Body of pancreas (tissue), 4 donors: Measurements from ENCODE around the gene SDR39U1. TPM values are rescaled to one million over a fixed set of nuclear protein-coding genes. Genes with fewer than 3 reads are reported as not detected.
A peak's percentile ranks its signal among the peaks of the same experiment; 100 is the strongest.

Experiments
- ATAC-seq: fragments of 150-250 bp; one replicate; pipeline ENCODE4 v1.9.1; 2016
- DNase-seq, 4 donors: peaks; one replicate each; pipeline ENCODE4 v3.0.0-alpha.2; 2019
- H3K27ac ChIP-seq, 4 donors: fragments of 200-600 bp; sonication (generic); 1 replicate in 3 of 4; 2 replicates in 1 of 4; pipeline versions ENCODE4 v1.5.1 to v1.6.1; 2016 to 2019; ENCODE audit warnings: mild to moderate bottlenecking in 1 of 4, mixed read lengths in 1 of 4, moderate library complexity in 1 of 4
- H3K27me3 ChIP-seq, 2 donors: fragments of 200-600 bp; sonication (generic); one replicate each; pipeline ENCODE4 v1.6.0; 2016; ENCODE audit warnings: mild to moderate bottlenecking in 1 of 2
- H3K36me3 ChIP-seq, 2 donors: fragments of 200-600 bp; sonication (generic); replicated peaks in 1 of 2; 2 replicates each; pipeline ENCODE4 v1.5.1; 2016; ENCODE audit warnings: low read depth in 2 of 2; ENCODE audit not compliant: insufficient read depth in 1 of 2
- H3K4me1 ChIP-seq: fragments of 200-600 bp; sonication (generic); one replicate; pipeline ENCODE4 v1.6.0; 2016
- H3K4me3 ChIP-seq, 2 donors: fragments of 200-600 bp; sonication (generic); 1 replicate in 1 of 2; 2 replicates in 1 of 2; pipeline ENCODE4 v1.5.1; 2016 to 2019
- H3K9me3 ChIP-seq, 3 donors: fragments of 200-600 bp; sonication (generic); 1 replicate in 2 of 3; 2 replicates in 1 of 3; pipeline ENCODE4 v1.5.1; 2016
- CTCF ChIP-seq, 7 experiments: fragments of 450-650 bp in 4 of 7; fragments of 200-600 bp in 3 of 7; sonication (generic) in 3 of 7; IDR thresholded peaks; one replicate each; pipeline ENCODE4 v1.5.1; 2016 to 2019; ENCODE audit warnings: antibody characterized with exemption in 7 of 7
- POLR2A ChIP-seq, 3 donors: fragments of 450-650 bp; IDR thresholded peaks; one replicate each; pipeline ENCODE4 v1.6.1; 2016; ENCODE audit warnings: antibody characterized with exemption in 3 of 3, mild to moderate bottlenecking in 2 of 3
- WGBS, 2 donors: methylation state at CpG; one replicate each; pipeline ENCODE4 v1.1.5; 2017; 5-methylcytosine and 5-hydroxymethylcytosine counted together
- intact Hi-C: fragments of 100-400 bp; cut with DNase I; formaldehyde crosslinking; loops from one replicate; pipeline ENCODE4 v1.15.1; 2023
- total RNA-seq, 2 donors: library from RNA; depleted of rRNA; stranded (reverse); fragments of >200 nt; gene quantifications; one replicate each; pipeline ENCODE4 v1.1.0, GENCODE V29; 2016

Gene SDR39U1
- total RNA-seq, 2 donors from 2014 or later: 34.8 to 63.6 TPM

DNA sequence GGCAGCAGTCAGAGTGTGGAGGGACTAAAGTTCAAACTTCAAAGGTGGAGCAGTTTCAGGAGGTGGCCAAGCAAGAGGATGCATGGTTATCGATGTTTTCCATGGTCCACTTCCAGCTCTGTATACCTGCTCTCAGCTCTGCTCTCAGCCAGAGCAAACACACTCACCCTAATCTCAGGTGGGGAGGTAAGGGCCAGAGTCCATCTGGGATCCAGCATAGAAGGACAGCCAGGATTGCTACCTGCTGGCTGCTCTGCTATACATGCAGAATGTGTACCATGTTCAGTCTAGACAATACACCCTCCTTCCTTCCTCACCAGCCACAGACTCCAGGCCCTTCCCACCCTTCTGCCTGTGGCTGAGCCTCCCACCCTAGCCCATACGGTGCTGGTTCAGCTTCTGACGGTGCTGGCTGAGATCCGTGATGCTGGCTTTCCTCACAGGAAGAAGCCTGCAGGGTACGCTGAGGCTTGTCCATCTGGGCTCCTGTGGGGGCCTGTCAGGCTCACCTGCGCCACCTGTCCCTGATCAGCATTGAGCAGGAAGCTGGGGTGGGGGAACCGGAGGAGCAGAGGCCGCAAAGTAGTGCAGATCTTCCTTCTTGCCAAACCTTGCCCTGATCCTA, 15.6 kb downstream of the SDR39U1 start:
- Histone ChIP-seq H3K9me3 (no peaks in the 10 kb centered on the region), H3K27ac (peak overlapping the region; percentile 64 to 95 (median 86)), H3K36me3 (no peaks in the 10 kb centered on the region), H3K4me3 (no peak overlapping the region), H3K4me1 (peaks cover 69% of the 10 kb centered on the region), H3K27me3 (no peaks in the 10 kb centered on the region)
- intact Hi-C loops: no loop called here
- DNase-seq (peak; percentile 68 to 83 (median 80)), ATAC-seq (peak; percentile 64)
- no peak for TF ChIP-seq CTCF (IDR thresholded peaks at IDR 0.05)
- peak in 2 of 3 donors; percentile 59 for TF ChIP-seq POLR2A (IDR thresholded peaks at IDR 0.05)
- 12 to 13% methylated on average over 8 of the region's 8 CpGs for WGBS, 2 donors

DNA sequence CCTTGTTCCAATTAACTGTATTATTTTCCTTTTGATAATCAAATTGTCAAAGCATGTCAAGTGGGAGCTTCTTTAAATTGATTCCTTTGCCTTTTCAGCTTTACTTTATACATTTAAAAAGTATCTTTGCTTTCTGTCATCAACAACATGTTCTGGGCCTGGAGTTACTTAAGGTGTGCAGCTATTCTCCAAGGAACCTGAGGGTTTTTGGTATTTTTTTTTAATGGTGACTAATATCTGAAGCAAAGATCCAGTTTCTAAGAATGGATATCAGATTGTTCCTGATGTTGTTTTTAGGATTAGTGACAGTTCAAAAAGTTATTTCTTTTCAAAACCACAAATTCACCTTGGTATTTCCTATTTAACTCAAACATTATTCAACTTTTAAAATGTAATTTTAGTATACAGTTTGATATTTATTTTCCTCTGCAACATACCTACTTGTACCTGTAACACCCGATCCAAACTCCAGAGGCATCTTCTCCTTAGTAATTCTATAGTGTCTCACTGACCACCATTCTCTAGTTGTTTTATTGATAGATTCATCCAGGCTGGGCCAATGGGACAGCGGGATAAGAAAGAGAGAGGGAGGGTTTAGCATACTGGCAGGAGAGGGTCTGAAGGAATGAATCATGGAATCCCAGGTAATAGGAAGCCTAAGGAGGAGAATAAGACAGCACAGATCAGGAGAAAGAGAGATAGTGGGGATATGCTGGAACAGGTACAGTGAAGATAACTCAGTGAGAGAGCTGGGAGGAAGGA, 16.2 kb downstream of the SDR39U1 start:
- DNase-seq: no peak
- intact Hi-C loops: no loop called here
- no peak for ATAC-seq

GRCh38 chr14:24425704-24426103, 16.9 kb downstream of the SDR39U1 start:
- intact Hi-C loops: no loop called here
- DNase-seq (peak in 1 of 4 donors; percentile 9), ATAC-seq (no peak)
- TF ChIP-seq POLR2A (IDR thresholded peaks at IDR 0.05) (no peak), CTCF (IDR thresholded peaks at IDR 0.05) (no peak)
- H3K27ac ChIP-seq: peak overlapping the region in 3 of 4 donors; percentile 65 to 95 (median 91)
- H3K4me1 ChIP-seq: peaks cover 61% of the 10 kb centered on the region
- no peak overlapping the region for H3K4me3 ChIP-seq
- no peaks in the 10 kb centered on the region for H3K9me3 ChIP-seq
- WGBS, 2 donors: 7 to 17% methylated on average over 3 of the region's 3 CpGs
- no peaks in the 10 kb centered on the region for H3K27me3 ChIP-seq
- no peaks in the 10 kb centered on the region for H3K36me3 ChIP-seq

More for the DNA sequence above, 16.2 kb downstream of the SDR39U1 start:
- H3K27ac ChIP-seq: peak overlapping the region; percentile 64 to 95 (median 86)
- no peaks in the 10 kb centered on the region for H3K27me3 ChIP-seq
- TF ChIP-seq POLR2A (IDR thresholded peaks at IDR 0.05) (no peak), CTCF (IDR thresholded peaks at IDR 0.05) (no peak)
- peaks cover 62% of the 10 kb centered on the region for H3K4me1 ChIP-seq
- H3K4me3 ChIP-seq: no peak overlapping the region
- H3K9me3 ChIP-seq: no peaks in the 10 kb centered on the region
- H3K36me3 ChIP-seq: no peaks in the 10 kb centered on the region
- WGBS, 2 donors: 36 to 46% methylated on average over 2 of the region's 2 CpGs

DNA sequence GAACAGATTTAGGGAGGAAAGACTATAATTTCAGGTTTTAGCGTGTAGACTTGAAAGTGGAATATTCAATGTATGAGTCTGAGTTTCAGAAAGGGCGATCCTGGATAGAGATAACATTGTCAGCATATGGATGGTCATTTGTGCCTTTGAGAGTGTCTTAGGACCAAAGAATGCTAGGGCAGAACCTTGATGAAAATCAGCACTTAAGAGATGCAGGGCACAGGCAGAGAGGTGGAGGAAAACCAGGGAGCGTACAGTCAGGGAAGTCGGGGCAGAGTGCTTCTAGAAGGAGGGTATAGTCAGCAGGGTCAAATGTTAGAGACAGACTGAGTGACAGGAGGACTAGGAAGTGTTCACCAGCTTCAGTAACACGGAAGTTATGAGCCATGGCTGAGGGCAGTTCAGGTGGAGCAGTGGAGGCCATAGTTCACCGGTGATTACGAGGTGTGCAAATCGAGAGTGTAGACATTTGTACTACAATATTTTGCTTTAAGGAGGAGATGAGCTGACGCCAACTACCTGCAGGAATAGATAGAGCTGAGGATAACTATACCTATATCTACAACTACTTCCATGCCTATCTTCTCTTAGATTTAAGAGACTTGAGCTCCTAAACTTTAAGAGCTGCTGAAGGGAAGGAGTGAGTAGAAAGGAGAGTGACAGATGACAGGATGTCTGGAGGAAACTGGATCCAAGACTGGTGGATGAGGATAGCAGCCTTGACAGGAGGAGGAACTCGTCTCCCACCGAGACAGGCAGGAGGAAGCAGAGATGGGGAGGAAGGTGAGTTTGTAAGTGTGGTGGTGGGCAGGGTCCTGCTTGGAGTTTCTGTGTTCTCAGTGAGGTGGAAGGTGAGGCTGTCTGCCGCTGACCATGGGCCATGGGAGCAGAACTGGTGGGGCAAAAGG, 19.6 kb downstream of the SDR39U1 start:
- no peak overlapping the region for H3K27ac ChIP-seq
- H3K36me3 ChIP-seq: no peaks in the 10 kb centered on the region
- H3K27me3 ChIP-seq: no peaks in the 10 kb centered on the region
- ATAC-seq (no peak), DNase-seq (no peak)
- no peak overlapping the region for H3K4me3 ChIP-seq
- TF ChIP-seq CTCF (IDR thresholded peaks at IDR 0.05) (no peak), POLR2A (IDR thresholded peaks at IDR 0.05) (no peak)
- intact Hi-C loops: no loop called here
- no peaks in the 10 kb centered on the region for H3K9me3 ChIP-seq
- H3K4me1 ChIP-seq: peaks cover 57% of the 10 kb centered on the region
- 78 to 86% methylated on average over 12 of the region's 12 CpGs for WGBS, 2 donors
